Left ventricle myocardium superior (tissue), 1 donor: ENCODE results near the gene HAAO. TPM values are rescaled to one million over a fixed set of nuclear protein-coding genes. Genes with fewer than 3 reads are reported as not detected.
A peak's percentile ranks its signal among the peaks of the same experiment; 100 is the strongest.
"Not testable (repeated sequence)": the region's sequence is repeated elsewhere in the genome, so short reads cannot be mapped to it uniquely, and the experiment has no call there.

ENCODE experiments used
- ATAC-seq: fragments of 200-7000 bp; cut with Tn5 transposase; one replicate; pipeline ENCODE4 v1.9.1; 2020; ENCODE audit warnings: mild to moderate bottlenecking, moderate library complexity
- DNase-seq: peaks from one replicate; pipeline ENCODE4 v3.0.0-alpha.2; 2020
- intact Hi-C: fragments of 100-400 bp; cut with micrococcal nuclease; formaldehyde crosslinking; loops from one replicate; pipeline ENCODE4 v1.11.0; 2022
- total RNA-seq: library from RNA; stranded (reverse); fragmentation: NEBNext Ultra II Directional; extraction: Animal tissue kit (Norgen Biotek cat#: 25700); gene quantifications from one replicate; pipeline ENCODE4 v1.2.1, GENCODE V29; 2021
- donor health status: DM: no; HTN: yes; CAD: no; lungs with severe emphysema.

The HAAO gene
- total RNA-seq, 1 donor from 2014 or later = 1.9 TPM

DNA sequence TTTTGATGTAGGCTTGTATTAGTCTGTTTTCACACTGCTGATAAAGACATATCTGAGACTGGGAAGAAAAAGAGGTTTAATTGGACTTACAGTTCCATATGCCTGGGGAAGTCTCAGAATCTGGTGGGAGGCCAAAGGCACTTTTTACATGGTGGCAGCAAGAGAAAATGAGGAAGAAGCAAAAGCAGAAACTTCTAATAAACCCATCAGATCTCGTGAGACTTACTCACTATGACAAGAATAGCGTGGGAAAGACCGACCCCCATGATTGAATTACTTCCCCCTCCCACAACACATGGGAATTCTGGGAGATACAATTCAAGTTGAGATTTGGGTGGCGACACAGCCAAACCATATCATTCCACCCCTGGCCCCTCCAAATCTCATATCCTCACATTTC, 61.1 kb downstream of the HAAO start:
- DNase-seq, ATAC-seq, intact Hi-C loops: not testable (repeated sequence)

DNA sequence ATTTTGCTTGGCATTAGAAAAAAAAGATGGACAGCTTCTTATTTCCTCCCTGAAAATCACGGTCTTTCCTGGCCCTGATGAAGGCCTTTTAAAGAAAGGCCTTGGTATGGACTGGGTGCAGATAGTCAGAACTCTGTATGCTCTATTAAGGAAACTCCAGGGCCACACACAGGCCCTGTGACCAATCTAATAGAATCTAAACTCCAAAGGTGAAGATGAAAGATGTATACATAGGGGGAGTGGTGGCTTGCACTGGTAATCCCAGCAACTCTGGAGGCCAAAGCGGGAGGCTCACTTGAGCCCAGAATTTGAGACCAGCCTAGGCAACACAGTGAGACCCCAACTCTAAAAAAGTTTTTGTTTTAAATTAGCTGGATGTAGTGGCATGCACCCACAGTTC, 65.7 kb downstream of the HAAO start:
- intact Hi-C loops = no loop called here
- no peak for ATAC-seq
- DNase-seq = no peak

DNA sequence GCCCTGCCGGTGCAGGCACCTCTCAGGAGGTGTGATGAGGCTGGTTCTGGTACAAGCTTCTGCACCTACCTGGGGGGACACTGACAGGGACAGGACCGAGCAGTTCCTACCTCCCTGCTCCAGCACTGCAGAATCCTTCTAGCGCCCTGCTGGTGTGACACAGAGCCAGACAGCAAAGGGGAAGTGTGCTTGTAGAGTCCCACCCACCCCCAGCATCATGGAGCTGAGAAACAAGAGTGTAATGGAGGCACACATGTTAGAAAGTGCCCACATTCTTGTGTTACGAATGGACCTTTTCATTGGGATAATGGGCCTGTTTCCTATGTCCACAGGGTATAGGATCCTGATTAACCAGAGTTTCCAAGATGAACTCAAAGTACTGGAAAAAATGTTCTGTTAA, 66.7 kb downstream of the HAAO start:
- ATAC-seq (no peak), DNase-seq (no peak)
- intact Hi-C loops = no loop called here

DNA sequence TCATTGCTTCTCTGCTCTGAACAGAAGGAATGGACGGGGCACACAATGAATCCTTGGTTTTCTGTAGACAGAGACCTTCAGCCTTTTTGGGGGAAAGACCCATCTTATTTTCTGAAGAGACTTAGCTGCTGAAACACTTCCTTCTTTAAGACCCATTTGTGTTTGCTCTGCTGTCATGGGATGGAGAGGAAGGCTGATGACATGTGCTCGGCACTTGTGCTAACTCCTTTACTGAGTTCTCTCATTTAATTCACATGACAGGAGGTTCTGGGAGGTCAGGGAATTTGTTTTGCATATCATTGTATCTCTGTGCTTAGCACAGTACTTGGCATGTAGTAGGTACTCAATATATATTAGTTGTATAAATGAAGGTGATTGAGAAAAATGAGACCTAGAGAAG, 67.5 kb downstream of the HAAO start:
- intact Hi-C loops = no loop called here
- ATAC-seq (no peak), DNase-seq (no peak)

- intact Hi-C loops = no loop called here
- DNase-seq = no peak
- no peak for ATAC-seq
Observed at GRCh38 chr2:42723465-42723864, 68.9 kb downstream of the HAAO start.

DNA sequence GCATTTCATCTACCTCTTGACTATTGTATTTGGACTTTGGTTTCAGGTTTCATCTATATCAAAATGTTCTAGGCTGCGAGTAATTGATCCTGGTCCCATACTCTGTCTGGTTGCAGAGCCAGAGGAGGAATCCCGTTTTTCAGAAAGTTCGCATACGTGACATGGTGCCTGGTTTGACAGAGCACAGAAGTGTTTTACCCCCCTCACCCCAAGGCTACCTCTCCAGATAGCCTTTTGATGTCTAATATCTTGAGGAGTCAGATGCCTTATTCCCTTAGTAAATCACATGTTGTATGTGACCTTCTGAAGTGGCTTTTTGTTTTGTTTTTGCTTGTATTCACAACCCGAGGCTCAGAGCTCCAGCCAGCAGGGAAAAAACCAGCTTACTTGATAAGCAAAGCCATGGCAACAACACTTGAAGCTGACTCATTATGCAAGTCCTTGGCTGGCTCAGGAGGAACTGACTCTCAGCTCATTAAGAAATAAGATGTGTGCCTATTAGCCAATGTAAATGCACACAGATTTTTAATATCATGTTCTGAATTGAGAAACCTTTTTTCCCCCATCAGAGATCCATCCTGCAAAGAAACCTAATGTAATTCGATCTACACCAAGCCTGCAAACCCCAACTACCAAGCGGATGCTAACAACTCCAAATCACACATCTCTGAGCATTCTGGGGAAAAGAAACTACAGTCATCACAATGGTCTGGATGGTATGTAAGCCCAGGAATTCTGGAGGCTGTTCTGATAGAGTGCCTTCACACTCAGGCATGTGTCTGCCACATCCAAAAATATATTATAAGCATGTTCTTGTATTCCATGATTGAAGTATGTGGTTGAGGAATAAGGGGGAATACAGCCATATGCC, 69.8 kb downstream of the HAAO start:
- ATAC-seq (peak; percentile 92), DNase-seq (peak; percentile 33)
- intact Hi-C loops = no loop called here

- intact Hi-C loops = no loop called here
- no peak for DNase-seq
- no peak for ATAC-seq
Observed at GRCh38 chr2:42721898-42722297, 70.5 kb downstream of the HAAO start.

Other genes starting within 250 kb of the HAAO start
- 17.6 TPM for gene MTA3, start 224.0 kb downstream of the HAAO start, total RNA-seq
- 0.74 TPM for gene OXER1, start 28.4 kb downstream of the HAAO start, total RNA-seq